ENCODE data around the gene ARHGEF5. TPM values are rescaled to one million over a fixed set of nuclear protein-coding genes. Genes with fewer than 3 reads are reported as not detected.
"Not testable (repeated sequence)": the region's sequence is repeated elsewhere in the genome, so short reads cannot be mapped to it uniquely, and the experiment has no call there.

Gene ARHGEF5
- total and polyA plus RNA-seq, 2 of the 4 experiments (the other 2 are of a cell fraction): under 0.01 to 0.19 TPM

DNA sequence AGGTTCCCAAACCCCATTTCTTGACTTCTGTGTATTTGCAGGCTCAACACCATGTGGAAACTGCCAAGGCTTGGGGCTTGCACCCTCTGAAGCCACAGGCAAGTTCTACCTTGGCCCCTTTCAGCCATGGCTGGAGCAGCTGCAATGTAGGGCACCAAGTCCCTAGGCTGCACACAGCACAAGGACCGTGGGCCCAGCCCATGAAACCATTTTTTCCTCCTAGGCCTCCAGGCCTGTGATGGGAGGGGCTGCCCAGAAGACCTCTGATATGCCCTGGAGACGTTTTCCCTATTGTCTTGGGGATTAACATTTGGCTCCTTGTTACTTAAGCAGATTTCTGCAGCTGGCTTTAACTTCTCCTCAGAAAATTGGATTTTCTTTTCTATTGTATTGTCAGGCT, 72.3 kb downstream of the ARHGEF5 start:
- H3K27me3 ChIP-seq (ENCODE audit: control insufficient read depth, insufficient read depth, low read length); H2BK5ac ChIP-seq (ENCODE audit: low read depth, low read length, poor library complexity, severe bottlenecking); H3K18ac ChIP-seq (ENCODE audit: low read depth, low read length); H3K4me3 ChIP-seq (ENCODE audit: insufficient read depth, low read depth, low read length); H3K23ac ChIP-seq (ENCODE audit: low read depth, low read length); H2AK9ac ChIP-seq (replicated peaks; ENCODE audit: low read depth, low read length, poor library complexity); H4K8ac ChIP-seq (ENCODE audit: low read depth in 2 of 2, low read length in 2 of 2); H3K27ac ChIP-seq (ENCODE audit: insufficient read depth, low read length); ATAC-seq (ENCODE audit: low read depth); H2BK20ac ChIP-seq (ENCODE audit: low read depth, low read length); H2BK120ac ChIP-seq (ENCODE audit: low read depth, low read length); H3K9me3 ChIP-seq (ENCODE audit: control insufficient read depth, insufficient read depth, low read length); in situ Hi-C loops (cut with MboI; ENCODE audit: low sequenced_read_pairs); H3K14ac ChIP-seq (replicated peaks; ENCODE audit: low read depth, low read length); CTCF ChIA-PET; H3K4me1 ChIP-seq (ENCODE audit: control insufficient read depth, insufficient read depth, low read length); H3K9ac ChIP-seq (ENCODE audit: low read depth, low read length); H2BK15ac ChIP-seq (ENCODE audit: low read depth, low read length); DNase-seq; H3K79me1 ChIP-seq (ENCODE audit: low read depth in 1 of 2, low read length in 2 of 2); H3K36me3 ChIP-seq (ENCODE audit: control insufficient read depth, insufficient read depth, low read length); intact Hi-C loops (cut with micrococcal nuclease); H3K4me2 ChIP-seq (ENCODE audit: low read depth, low read length); H3K4ac ChIP-seq (ENCODE audit: low read depth, low read length); H2AFZ ChIP-seq (replicated peaks; ENCODE audit: low read length, poor library complexity); H3K9me1 ChIP-seq (ENCODE audit: insufficient read depth, low read length); H4K20me1 ChIP-seq (ENCODE audit: insufficient read depth, low read length); H2AK5ac ChIP-seq (ENCODE audit: low read depth, low read length); H4K5ac ChIP-seq (ENCODE audit: low read depth, low read length); H4K91ac ChIP-seq (ENCODE audit: insufficient read depth, low read depth, low read length); BruUV-seq (replicated peaks); dilution Hi-C loops (cut with HindIII; ENCODE audit: low sequenced_read_pairs, unreplicated experiment); POLR2A ChIA-PET (ENCODE audit: unreplicated experiment); H3K56ac ChIP-seq (ENCODE audit: extremely low read depth, insufficient read depth, low read length): not testable (repeated sequence)
- WGBS, 2 experiments (ENCODE audit: extremely low coverage in 2 of 2, insufficient read length in 1 of 2): no CpG with 5 or more reads among the region's 2 CpGs

Data from IMR-90 (cell line).